Fibroblast of skin of left quadriceps (primary cell): Measurements from ENCODE around the gene EAF2.
"Not testable (repeated sequence)": the region's sequence is repeated elsewhere in the genome, so short reads cannot be mapped to it uniquely, and the experiment has no call there.

Source experiments
- DNase-seq, 2 experiments: peaks; one replicate each; pipeline ENCODE4 v3.0.0-alpha.2; 2013; ENCODE audit warnings: low read depth in 2 of 2

The EAF2 gene

GRCh38 chr3:121863247-121863646, 28.2 kb downstream of the EAF2 start:
- not testable (repeated sequence) for DNase-seq

- DNase-seq = no peak
Observed at GRCh38 chr3:121863801-121864200, 28.8 kb downstream of the EAF2 start.

GRCh38 chr3:121869736-121870135, 34.7 kb downstream of the EAF2 start:
- DNase-seq = no peak

DNA sequence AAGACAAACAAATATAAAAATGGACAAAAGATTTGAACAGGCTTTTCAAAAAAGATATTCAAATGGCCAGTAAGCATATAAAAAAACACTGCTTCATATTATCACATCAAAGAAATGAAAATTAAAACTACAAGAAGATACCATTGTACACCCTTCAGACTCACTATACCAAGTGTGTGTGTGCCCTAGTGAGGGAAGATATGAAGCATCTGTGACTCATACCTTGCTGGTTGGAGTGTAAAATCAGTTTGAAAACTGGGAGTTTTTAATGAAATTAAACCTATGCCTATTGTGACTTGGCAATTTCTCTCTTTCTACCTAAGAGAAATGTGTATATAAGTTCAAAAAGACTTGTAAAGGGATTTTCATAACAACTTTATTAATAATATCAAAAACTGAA, 35.7 kb downstream of the EAF2 start:
- no peak for DNase-seq

DNA sequence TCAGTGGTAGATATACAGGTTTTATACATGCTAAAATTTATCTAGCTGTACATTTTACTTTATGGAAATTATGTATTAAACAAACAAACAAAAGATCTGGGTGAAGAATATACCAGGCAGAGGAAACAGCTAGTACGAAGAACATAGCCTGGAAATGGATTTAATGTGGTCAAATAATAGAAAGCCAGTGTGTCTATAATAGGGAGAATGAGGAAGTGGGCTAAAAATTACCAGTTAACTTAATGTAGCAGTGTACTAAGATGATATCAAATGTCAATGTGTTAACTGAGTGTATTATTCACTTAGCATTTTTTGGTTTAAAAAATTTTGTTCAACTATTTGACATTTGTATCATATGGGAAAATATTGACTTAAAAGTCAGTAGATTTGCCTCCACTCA, 36.4 kb downstream of the EAF2 start:
- no peak for DNase-seq

DNA sequence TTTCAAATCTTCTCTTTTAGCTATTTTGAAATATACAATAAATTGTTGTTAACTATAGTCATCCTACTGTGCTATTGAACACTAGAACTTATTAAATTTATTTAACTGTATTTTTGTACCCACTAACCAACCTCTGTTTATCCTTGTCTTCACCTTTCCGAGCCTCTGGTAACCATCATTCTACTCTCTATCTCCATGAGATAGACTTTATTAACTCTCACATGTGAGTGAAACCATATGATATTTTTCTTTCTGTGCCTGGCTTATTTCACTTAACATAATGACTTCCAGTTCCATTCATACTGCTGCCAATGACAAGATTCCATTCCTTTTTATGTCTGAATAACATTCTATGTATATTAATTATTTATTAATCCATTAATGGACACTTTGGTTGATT, 43.4 kb downstream of the EAF2 start:
- DNase-seq = no peak

DNA sequence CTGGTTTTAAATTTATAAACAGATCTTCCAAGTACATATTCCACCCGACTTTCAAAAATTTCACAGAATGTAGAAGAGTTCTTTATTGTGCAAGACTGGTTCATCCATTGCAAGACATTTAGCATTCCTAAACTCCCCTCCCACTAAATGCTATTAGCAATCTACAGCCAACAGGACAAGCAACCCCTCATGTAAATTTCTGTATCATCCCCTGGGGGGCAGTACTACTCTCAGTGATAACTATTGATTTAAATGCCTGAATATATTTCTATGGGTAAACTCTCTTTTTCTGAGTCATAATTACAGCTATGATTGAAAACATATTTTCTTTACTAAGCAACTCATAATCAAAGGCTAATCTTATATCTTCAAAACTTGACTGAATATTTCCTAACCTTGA, 48.5 kb downstream of the EAF2 start:
- DNase-seq = peak in 1 of 2 experiments; percentile 2

DNA sequence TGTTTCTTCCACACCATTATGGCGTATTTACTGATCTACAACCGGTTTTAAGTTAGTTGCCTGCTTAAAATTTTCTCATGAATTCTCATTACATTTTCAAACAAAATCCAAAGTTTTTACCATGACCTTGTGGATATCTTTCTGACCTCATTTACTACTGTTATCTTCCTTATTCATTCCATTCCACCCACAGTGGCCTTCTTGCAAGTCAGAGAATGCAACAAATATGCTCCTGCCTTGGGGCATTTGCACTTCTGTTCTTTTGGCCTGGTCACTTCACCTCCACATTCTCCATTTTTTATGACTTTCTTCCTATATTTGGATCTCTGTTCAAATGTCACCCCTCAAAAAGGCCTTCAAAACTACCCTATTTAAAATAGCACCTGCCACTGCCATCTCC, 50.4 kb downstream of the EAF2 start:
- DNase-seq = no peak

DNA sequence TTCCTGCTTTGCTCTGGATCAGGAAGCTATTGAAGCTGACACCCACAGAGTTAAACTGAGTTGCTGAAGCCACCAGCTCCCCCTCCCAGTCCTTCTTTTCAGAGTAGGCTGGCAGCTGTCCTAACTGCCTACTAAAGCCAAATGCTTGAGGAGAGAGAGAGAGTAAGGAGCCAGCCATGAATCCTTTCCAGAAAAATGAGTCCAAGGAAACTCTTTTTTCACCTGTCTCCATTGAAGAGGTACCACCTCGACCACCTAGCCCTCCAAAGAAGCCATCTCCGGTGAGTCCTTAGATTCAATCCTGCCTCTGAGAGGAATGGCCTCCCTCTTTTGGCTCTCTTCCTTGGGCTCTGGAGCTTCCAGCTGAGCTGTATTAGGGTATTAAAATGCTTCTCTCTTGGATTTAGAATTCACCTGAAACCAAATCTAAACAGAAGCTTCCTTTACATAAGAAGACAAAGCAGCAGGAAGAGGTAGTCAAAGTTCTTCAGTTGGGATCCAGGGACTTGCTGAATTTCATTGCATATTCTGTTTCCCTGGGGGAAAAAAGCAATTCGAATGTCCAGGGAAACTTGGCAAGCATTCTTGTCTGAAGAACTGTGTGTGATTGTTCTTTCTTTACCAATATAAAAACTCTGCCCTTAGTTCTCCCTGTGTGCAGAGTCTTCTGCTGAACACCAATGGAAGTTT, 59.4 kb downstream of the EAF2 start, which contains the start of gene SLC15A2:
SLC15A2 (plus strand) TSS at position 101 of the 690 bp plus-strand sequence; CDS start at position 177, 76 bp downstream.
- DNase-seq = no peak

DNA sequence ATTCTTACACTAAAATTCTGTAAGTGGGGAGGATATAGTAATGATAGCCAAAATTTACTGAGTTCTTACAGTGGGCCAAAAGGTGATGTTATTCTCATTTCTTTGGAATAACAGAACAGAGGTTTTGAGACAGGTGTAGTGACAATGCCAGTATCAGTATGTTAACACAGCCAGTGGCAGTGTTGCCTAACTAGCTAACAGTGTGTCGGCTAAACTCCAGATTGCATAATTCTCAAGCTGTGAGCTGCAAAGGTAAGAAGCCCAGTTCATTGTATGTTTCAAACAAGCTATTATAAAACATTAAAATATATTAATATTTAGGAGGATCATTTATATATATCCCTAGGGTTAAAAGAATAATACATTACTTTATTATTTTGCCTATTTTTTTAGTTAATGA, 60.1 kb downstream of the EAF2 start:
- DNase-seq = no peak

GRCh38 chr3:121895736-121896135, 60.7 kb downstream of the EAF2 start:
- DNase-seq = no peak

GRCh38 chr3:121896823-121897222, 61.8 kb downstream of the EAF2 start:
- no peak for DNase-seq

- DNase-seq = no peak
Observed at GRCh38 chr3:121897296-121897695, 62.3 kb downstream of the EAF2 start.

DNA sequence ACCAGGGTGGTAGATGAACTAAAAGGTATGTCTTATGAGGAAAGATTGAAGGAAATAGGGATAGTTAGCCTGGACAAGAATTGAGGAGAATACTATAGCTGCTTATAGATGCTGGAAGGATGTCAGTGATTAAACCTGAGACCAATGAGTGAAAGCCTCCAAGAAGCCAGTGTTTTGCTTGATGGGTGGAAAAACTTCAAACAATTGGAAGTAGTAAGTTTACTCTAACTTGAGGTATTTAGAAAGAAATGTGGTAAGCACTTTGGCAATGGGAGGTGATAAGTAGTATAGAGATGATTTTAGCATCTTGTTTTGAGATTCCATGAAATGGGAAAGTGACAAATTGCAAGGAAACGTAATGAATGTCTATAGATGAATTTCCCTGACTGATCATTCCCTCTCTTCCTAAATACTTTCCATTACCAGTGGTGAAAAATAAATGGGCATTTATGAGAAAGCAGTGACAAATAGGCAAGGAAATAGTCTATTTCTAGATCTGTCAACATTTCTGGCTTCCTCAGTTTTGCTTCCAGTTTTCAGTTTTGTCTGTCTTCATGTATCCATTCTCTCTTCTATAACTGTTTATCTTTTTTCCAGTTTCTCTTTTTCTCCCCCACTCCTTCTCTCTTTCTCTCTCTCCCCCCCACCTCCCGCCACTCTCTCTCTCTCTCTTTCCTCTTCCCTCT, 78.4 kb downstream of the EAF2 start:
- DNase-seq = no peak

DNA sequence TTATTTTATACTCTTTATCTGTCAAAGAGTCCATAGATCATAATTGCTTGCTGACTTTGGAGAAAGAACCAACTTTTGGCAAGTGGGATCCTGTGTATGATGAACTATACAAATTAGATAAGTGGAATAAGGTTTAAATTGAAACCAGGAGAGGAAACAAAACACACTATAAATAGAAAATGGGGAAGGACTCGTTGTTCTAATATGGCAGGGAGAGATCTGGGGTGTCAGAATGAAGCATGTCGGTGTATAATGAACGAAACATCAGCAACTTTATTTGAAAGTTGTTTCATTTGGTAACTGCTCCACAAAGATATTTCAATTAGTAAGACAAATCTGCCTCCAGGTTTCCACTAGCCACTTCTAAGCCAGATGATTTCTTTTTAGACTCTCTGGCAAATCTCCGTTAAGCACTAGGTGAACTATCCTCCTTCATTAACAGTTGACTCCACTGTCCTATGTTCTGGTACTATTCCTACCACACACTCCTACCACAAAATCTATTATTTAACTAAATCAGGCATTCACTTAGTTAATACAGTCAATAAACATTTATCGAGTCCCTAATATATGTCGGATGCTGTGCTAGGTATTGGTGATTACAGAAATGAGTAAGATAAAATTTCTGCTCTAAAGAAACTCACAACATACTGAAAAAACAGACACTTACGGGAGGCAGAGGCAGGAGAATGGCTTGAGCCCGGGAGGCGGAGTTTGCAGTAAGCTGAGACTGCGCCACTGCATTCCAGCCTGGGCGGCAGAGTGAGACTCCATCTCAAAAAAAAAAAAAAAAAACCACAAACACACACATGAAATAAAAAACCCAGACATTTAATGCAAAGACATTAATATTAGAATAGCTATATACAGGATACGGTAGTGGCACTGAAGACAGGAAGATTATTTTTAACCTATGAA, 79.3 kb downstream of the EAF2 start:
- no peak for DNase-seq

GRCh38 chr3:121916189-121916588, 81.2 kb downstream of the EAF2 start:
- DNase-seq = no peak

GRCh38 chr3:121918779-121919483, 83.9 kb downstream of the EAF2 start:
- no peak for DNase-seq

- no peak for DNase-seq
Observed at GRCh38 chr3:121924734-121925133, 89.7 kb downstream of the EAF2 start.

DNA sequence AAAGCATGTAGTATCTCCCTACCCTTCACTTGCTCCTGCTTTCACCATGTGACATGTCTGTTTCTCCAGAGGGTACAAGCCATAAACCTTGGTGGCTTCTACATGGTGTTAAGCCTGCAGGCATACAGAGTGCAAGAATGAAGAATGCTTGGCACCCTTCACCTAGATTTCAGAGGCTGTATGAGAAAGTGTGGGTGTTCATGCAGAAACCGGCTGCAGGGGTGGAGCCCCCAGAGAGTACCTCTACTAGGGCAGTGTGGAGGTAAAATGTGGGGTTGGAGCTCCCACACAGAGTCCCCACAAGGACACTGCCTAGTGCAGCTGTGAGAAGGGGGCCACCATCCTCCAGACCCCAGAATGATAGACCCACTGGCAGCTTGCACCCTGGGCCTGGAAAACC, 91.4 kb downstream of the EAF2 start:
- DNase-seq = no peak
